Left colon (tissue), 2 donors: ENCODE measurements around the gene MYLK4. TPM values are rescaled to one million over a fixed set of nuclear protein-coding genes. Genes with fewer than 3 reads are reported as not detected.

Source experiments
- ATAC-seq: fragments of 200-7000 bp; cut with Tn5 transposase; one replicate; pipeline ENCODE4 v1.9.1; 2020; ENCODE audit warnings: mild to moderate bottlenecking, moderate library complexity
- DNase-seq, 2 donors: peaks; one replicate each; pipeline ENCODE4 v3.0.0-alpha.2; 2020
- intact Hi-C, 2 donors: fragments of 100-400 bp; cut with DNase I in 1 of 2; cut with micrococcal nuclease in 1 of 2; formaldehyde crosslinking; loops; one replicate each; pipeline versions ENCODE4 v1.11.2 to v1.14.0; 2022; cut with DNase I, micrococcal nuclease
- total RNA-seq, 2 donors: library from RNA; stranded (reverse); fragmentation: NEBNext Ultra II Directional; extraction: Animal tissue kit (Norgen Biotek cat#: 25700); gene quantifications; one replicate each; pipeline ENCODE4 v1.2.1, GENCODE V29; 2021
- donor health status: DM: no; HTN: no; CAD: no.
- donor health status: DM: yes; HTN: yes; CAD: no.

Gene MYLK4
- total RNA-seq, 2 donors from 2014 or later, result 0.34 to 0.55 TPM

- ATAC-seq (peak; percentile 34), DNase-seq (no peak)
- intact Hi-C loops, result no loop called here
Measured at GRCh38 chr6:2744209-2744771, 6.4 kb downstream of the MYLK4 start.

GRCh38 chr6:2743280-2744208 lies 7.2 kb downstream of the MYLK4 start:
- intact Hi-C loops, result no loop called here
- no peak for DNase-seq
- peak; percentile 25 for ATAC-seq

- no peak for DNase-seq
- ATAC-seq, result no peak
- intact Hi-C loops, result no loop called here
Measured at GRCh38 chr6:2741756-2742155, 9.0 kb downstream of the MYLK4 start.

GRCh38 chr6:2740581-2740980 lies 10.1 kb downstream of the MYLK4 start:
- ATAC-seq, result no peak
- intact Hi-C loops, result no loop called here
- DNase-seq, result no peak

GRCh38 chr6:2739335-2739734 lies 11.4 kb downstream of the MYLK4 start:
- no peak for ATAC-seq

GRCh38 chr6:2738373-2738979 lies 12.2 kb downstream of the MYLK4 start:
- intact Hi-C loops, result no loop called here
- peak; percentile 51 for ATAC-seq
- peak in 1 of 2 donors; percentile 39 for DNase-seq

More at GRCh38 chr6:2739335-2739734, 11.4 kb downstream of the MYLK4 start:
- no peak for DNase-seq
- intact Hi-C loops, result no loop called here

GRCh38 chr6:2737885-2738284 lies 12.8 kb downstream of the MYLK4 start:
- ATAC-seq (no peak), DNase-seq (no peak)
- intact Hi-C loops, result no loop called here

- DNase-seq (no peak), ATAC-seq (no peak)
- intact Hi-C loops, result no loop called here
Measured at GRCh38 chr6:2734488-2735166, 16.1 kb downstream of the MYLK4 start.

GRCh38 chr6:2733736-2734480 lies 16.8 kb downstream of the MYLK4 start:
- no peak for ATAC-seq
- DNase-seq, result no peak
- intact Hi-C loops, result no loop called here

- intact Hi-C loops, result no loop called here
- DNase-seq (peak; percentile 51 to 75), ATAC-seq (no peak)
Measured at GRCh38 chr6:2733324-2733723, 17.4 kb downstream of the MYLK4 start.

GRCh38 chr6:2732503-2733089 lies 18.1 kb downstream of the MYLK4 start:
- intact Hi-C loops, result no loop called here
- ATAC-seq (no peak), DNase-seq (no peak)

GRCh38 chr6:2731281-2731909 lies 19.3 kb downstream of the MYLK4 start:
- DNase-seq (no peak), ATAC-seq (no peak)
- intact Hi-C loops, result no loop called here

GRCh38 chr6:2730353-2731107 lies 20.2 kb downstream of the MYLK4 start:
- intact Hi-C loops, result no loop called here
- ATAC-seq, result no peak
- DNase-seq, result no peak

GRCh38 chr6:2729921-2730320 lies 20.8 kb downstream of the MYLK4 start:
- no peak for ATAC-seq
- intact Hi-C loops, result no loop called here
- DNase-seq, result no peak

- ATAC-seq, result no peak
- DNase-seq, result no peak
- intact Hi-C loops, result no loop called here
Measured at GRCh38 chr6:2725999-2726567, 24.6 kb downstream of the MYLK4 start.

GRCh38 chr6:2725364-2725988 lies 25.2 kb downstream of the MYLK4 start:
- DNase-seq, result no peak
- no peak for ATAC-seq

GRCh38 chr6:2721219-2721618 lies 29.5 kb downstream of the MYLK4 start:
- intact Hi-C loops, result no loop called here
- DNase-seq (no peak), ATAC-seq (no peak)

More at GRCh38 chr6:2725364-2725988, 25.2 kb downstream of the MYLK4 start:
- intact Hi-C loops, result no loop called here
